T-helper 1 cell treated with Interleukin-12 subunit alpha and Interleukin-12 subunit beta and Interleukin-4 antibody, amounts not matched to agents 30 μg/mL and 1 μg/mL, for 36 hours (primary cell): ENCODE results near the gene EXOC3.
"Not testable (repeated sequence)": the region's sequence is repeated elsewhere in the genome, so short reads cannot be mapped to it uniquely, and the experiment has no call there.

ENCODE experiments used
- H3K27ac Mint-ChIP-seq: one replicate; pipeline ENCODE4 v1.8.0; 2021; ENCODE audit warnings: mild to moderate bottlenecking, mixed read lengths
- H3K27me3 Mint-ChIP-seq: one replicate; pipeline ENCODE4 v1.8.0; 2021; ENCODE audit warnings: low read depth, mixed read lengths
- H3K36me3 Mint-ChIP-seq: one replicate; pipeline ENCODE4 v1.8.0; 2021; ENCODE audit warnings: low read depth, mixed read lengths
- H3K4me1 Mint-ChIP-seq: one replicate; pipeline ENCODE4 v1.8.0; 2021; ENCODE audit warnings: low read depth, mixed read lengths
- H3K4me3 Mint-ChIP-seq: one replicate; pipeline ENCODE4 v1.8.0; 2021; ENCODE audit warnings: mild to moderate bottlenecking, moderate library complexity, mixed read lengths
- H3K9me3 Mint-ChIP-seq: one replicate; pipeline ENCODE4 v1.8.0; 2021; ENCODE audit warnings: mixed read lengths

Gene EXOC3

DNA sequence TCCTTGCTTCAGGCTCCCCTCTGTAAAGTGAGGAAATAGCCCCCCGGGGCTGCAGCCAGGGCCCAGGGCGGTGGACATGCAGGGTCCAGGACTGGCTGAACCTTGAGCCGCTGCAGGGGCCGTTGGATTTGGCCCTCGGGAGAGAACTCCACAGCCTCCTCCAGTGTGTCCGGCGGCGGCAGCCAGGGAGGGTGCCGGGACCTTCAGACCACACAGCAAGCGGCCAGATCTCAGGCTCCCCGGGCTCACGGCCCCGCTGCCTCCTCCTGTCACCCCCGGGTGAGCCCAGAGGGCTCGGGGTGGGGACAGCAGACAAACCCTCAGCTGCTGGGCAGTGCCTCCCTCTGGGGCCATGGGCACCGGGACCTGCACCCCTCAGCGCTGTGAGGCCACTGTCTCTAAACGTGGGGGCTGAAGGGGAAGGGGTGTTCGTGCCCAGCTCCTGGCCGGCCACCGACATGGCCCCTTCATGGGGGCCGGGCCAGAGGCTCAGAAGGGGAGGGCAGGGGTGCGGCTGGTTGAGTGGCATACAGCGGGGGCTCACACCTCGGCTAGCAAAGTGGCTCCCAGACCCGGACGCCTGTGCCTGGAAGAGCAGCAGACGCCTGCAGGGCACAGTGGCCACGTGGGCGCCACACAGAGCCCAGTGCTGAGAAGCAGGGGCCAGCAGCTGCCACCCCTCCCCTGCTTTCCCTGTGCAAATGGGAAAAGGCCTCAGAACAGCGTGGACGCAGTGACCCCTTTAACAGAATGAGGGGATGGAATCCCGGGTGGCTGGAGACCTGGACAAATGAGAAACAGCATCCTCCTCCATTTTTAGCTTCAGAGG lies 61.6 kb downstream of the EXOC3 start:
- Mint-ChIP-seq H3K27me3 (no peaks in the 10 kb centered on the region), H3K4me3 (no peak overlapping the region), H3K27ac (no peak overlapping the region), H3K9me3 (no peaks in the 10 kb centered on the region), H3K4me1 (no peaks in the 10 kb centered on the region), H3K36me3 (no peaks in the 10 kb centered on the region)

DNA sequence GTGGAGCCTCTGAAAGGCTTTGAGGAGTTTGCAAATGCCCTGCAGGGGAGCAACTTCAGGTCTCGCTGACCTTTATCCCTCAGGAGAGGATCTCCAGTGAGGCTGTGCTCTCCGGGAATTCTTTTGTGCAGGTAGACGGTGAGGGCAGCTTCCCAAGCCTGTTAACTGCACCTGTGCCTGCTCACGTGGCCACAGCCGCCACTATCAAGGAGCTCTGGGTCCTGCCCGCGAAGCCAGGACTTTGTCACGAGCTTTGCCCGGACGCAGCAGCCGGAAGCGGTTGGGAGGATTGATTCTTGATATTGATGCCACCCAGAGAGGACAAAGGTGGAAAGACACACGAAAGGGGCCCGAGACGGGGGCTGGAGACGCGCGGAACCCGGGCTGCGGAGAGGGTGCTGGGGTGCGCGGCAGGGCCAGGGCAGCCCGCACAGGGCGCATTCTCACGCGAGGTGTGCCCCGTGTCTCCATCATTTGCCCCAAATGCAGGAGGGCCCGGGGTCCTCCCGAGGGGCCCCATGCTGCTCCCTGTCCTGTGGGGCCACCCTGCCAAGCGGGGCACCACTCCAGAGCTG lies 63.1 kb downstream of the EXOC3 start:
- Mint-ChIP-seq H3K9me3 (no peaks in the 10 kb centered on the region), H3K4me1 (no peaks in the 10 kb centered on the region), H3K27ac (no peak overlapping the region), H3K27me3 (no peaks in the 10 kb centered on the region), H3K4me3 (no peak overlapping the region), H3K36me3 (no peaks in the 10 kb centered on the region)

DNA sequence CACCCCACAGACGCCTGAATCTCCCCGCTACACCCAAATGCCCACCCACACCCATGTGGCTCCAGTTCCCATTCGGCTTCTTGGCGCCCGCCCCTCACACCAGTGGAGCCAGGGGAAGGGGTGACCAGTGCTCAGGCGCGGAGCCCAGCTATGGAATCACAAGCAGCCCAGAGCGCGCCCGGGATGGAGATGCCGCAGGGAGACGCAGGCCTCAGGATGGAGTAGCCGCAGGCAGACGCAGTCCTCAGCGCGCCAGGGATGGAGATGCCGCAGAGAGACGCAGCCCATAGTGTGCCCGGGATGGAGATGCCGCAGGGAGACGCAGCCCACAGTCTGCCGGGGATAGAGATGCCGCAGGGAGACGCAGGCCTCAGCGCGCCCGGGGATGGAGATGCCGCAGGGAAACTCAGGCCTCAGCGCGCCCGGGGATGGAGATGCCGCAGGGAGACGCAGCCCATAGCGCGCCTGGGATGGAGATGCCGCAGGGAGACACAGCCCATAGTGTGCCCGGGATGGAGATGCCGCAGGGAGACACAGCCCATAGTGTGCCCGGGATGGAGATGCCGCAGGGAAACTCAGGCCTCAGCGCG lies 65.1 kb downstream of the EXOC3 start:
- H3K4me3 Mint-ChIP-seq, H3K27me3 Mint-ChIP-seq, H3K4me1 Mint-ChIP-seq, H3K27ac Mint-ChIP-seq, H3K9me3 Mint-ChIP-seq, H3K36me3 Mint-ChIP-seq: not testable (repeated sequence)

DNA sequence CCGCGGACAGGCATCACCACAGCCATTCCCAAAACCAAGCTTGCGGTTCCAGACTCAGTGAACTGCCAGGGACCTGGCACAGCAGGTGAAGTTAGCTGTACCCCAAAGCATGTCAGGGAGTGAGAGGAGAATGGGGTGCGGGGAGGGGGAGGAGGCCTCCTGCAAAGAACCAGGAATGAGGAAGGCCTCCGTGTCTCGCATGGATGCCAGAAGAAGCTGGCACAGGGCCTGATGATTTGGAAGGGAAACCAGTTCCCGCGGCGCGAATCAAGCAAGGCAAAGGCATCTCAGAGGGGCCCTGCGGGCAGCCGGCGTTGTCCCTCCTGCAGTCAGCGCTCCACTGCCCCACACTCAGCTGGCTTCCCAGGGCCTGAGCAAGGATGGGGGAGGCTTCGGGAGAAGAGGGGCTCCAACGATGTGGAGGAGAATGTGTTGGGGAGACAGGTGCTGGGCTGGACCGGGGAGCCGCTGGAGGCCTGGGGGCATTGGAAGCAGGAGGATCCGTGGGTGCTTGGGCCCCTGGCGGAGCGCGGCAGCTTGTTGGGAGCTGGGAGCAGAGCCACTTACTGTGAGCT lies 66.7 kb downstream of the EXOC3 start:
- no peaks in the 10 kb centered on the region for H3K4me1 Mint-ChIP-seq
- H3K36me3 Mint-ChIP-seq, result no peaks in the 10 kb centered on the region

DNA sequence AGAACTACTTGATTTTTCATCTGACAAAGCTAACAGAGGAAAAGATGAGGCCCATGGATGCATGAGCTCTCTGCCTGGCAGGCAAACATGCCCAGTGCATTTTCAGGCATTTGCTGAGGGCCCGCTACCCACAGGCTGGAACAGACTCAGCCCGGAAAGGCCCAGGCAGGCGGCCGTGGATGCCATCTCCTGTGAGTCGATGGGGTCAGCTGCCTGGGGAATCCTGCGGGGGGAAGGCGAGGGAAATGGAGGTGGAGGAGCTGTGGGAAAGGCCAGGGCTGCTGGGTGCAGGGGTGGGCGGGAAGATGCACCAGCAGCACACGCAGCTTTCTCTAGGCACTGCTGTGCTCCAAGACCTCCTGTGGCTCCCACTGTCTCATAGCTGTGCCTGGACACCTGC lies 67.5 kb downstream of the EXOC3 start:
- H3K27ac Mint-ChIP-seq, result no peak overlapping the region
- H3K4me3 Mint-ChIP-seq, result no peak overlapping the region
- H3K9me3 Mint-ChIP-seq, result no peaks in the 10 kb centered on the region
- H3K36me3 Mint-ChIP-seq, result no peaks in the 10 kb centered on the region
- H3K27me3 Mint-ChIP-seq, result peaks cover 3% of the 10 kb centered on the region
- H3K4me1 Mint-ChIP-seq, result no peaks in the 10 kb centered on the region

More for the DNA sequence above, 66.7 kb downstream of the EXOC3 start:
- Mint-ChIP-seq H3K27ac (no peak overlapping the region), H3K9me3 (no peaks in the 10 kb centered on the region), H3K4me3 (no peak overlapping the region), H3K27me3 (no peaks in the 10 kb centered on the region)

DNA sequence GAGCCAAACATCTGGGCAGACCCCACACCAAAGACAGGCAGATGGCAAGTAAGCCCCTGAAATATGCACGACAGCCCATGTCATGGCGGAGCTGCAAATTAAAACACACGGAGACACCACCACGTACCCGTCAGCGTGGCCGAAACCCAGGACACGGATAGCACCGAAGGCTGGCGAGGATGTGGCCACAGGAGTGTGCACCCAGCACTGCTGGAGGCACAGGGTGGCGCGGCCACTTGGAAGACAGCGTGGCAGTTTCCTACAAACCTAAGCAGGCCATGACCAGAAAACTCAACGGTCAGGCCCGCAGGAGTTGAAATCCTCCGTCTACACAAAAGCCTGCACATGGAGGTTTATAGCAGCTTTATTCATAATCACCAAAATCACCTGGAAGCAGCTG lies 68.5 kb downstream of the EXOC3 start:
- Mint-ChIP-seq H3K9me3 (no peaks in the 10 kb centered on the region), H3K4me1 (no peaks in the 10 kb centered on the region), H3K27me3 (peaks cover 3% of the 10 kb centered on the region), H3K36me3 (no peaks in the 10 kb centered on the region), H3K4me3 (no peak overlapping the region), H3K27ac (no peak overlapping the region)

DNA sequence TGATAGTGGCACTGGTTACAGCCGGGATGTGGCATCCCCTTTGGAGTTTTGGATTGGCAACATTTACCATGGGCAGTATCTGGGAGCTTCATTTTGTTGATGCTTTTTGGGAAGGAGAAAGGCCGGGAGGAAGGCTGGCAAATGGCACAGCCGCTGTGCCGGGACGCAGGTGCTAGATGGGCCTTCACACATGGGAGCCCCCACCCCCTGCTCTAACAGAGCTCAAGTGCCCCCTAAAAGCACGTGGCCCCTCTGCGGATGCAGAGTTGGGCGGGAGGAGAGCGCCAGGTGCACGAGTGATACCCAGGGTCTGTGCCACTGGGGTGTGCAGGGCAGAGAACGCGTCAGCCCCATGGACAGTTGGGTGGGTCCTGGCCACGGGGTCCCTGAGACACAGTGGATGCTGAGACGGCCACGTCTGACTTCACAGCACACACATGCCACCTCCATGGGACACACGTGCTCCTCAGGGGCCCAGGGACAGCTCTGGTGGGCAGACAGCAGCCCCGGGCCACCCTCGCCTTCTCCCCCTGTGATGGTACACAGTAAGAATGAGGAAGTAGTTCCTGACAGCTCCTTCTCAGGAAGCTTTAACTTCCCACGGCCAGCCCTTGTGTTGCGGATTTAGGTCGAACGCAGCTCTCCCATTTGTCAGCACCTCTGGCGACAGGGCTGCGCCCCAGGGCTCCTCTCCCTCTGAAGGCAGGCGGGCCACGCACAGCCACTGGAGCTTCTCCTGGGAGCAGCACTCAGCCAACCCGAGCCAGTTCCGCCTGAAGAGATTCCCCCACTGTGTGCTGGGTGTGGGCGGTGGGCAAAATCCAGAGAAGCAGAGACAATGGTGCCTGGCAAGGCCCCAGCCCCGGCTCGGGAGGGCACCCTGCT lies 70.5 kb downstream of the EXOC3 start:
- no peaks in the 10 kb centered on the region for H3K9me3 Mint-ChIP-seq
- H3K4me3 Mint-ChIP-seq, result no peak overlapping the region
- H3K4me1 Mint-ChIP-seq, result no peaks in the 10 kb centered on the region
- peaks cover 7% of the 10 kb centered on the region for H3K27me3 Mint-ChIP-seq
- H3K27ac Mint-ChIP-seq, result no peak overlapping the region
- no peaks in the 10 kb centered on the region for H3K36me3 Mint-ChIP-seq

DNA sequence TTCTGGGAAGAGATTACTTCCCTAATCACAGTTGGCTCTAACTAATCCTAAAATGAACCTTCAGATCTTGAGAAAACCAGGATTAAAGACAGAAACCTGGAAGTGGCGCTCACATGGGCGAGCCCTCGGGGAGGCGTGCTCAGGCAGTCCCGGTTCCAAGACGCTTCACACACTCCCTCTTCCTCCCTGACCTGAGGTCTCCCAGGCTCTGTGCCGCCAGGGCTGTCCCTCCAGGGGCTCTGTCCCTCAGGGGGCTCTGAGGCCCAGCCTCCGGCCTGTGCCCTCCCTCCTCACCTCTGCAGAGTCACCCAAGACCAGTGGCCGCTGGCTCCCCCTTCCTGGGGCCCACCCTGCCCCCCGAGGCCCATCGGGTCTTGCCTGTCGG lies 71.1 kb downstream of the EXOC3 start:
- no peak overlapping the region for H3K27ac Mint-ChIP-seq
- peaks cover 7% of the 10 kb centered on the region for H3K27me3 Mint-ChIP-seq
- H3K4me1 Mint-ChIP-seq, result no peaks in the 10 kb centered on the region
- no peak overlapping the region for H3K4me3 Mint-ChIP-seq
- no peaks in the 10 kb centered on the region for H3K36me3 Mint-ChIP-seq
- H3K9me3 Mint-ChIP-seq, result no peaks in the 10 kb centered on the region

DNA sequence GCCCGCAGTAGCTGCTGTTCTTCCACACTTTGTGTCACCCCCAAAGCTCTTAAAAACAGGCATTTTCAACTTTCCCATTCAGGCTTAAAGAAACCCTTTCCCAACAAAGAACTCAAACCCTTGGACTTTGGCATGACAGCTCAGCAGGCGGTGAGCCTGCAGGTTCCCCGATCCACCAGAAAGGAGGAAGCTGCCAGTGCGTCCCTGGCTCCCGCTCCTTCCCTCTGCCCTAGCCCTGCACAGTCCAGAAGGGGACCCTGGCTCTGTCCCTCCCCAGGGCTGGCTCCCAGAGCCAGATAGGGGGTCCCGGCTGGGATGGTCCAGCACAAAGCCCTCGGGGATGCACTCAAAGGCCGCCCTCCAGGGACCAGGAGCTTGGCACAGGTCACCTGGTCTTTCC lies 71.7 kb downstream of the EXOC3 start:
- Mint-ChIP-seq H3K27ac (no peak overlapping the region), H3K4me1 (no peaks in the 10 kb centered on the region), H3K36me3 (no peaks in the 10 kb centered on the region), H3K27me3 (peaks cover 7% of the 10 kb centered on the region), H3K9me3 (no peaks in the 10 kb centered on the region), H3K4me3 (no peak overlapping the region)

DNA sequence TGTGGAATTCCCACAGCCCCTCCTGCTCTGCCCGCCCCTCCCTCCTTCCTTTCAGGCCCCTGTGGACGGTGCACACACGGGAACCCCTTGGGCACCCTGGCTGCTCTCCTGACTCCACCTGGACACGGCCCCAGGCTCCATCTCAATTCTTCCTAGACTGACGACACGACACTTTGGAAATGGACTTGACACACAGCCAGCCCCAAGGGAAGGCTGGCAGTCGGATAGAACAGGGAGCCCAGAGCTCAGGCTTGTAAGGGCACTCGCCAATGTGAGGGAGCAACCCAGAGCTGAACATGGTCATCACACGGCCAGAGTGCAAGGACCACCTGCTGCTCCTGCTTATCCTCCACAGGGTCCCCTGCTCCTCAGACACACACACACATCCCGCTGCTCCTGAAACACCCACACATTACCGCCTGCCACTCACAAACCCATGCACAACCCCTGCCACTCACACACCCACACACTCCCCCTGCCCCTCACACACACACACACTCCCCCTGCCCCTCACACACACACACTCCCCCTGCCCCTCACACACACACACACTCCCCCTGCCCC lies 72.4 kb downstream of the EXOC3 start:
- no peaks in the 10 kb centered on the region for H3K4me1 Mint-ChIP-seq
- no peak overlapping the region for H3K4me3 Mint-ChIP-seq
- peaks cover 7% of the 10 kb centered on the region for H3K27me3 Mint-ChIP-seq
- no peaks in the 10 kb centered on the region for H3K9me3 Mint-ChIP-seq
- H3K27ac Mint-ChIP-seq, result no peak overlapping the region
- H3K36me3 Mint-ChIP-seq, result no peaks in the 10 kb centered on the region

DNA sequence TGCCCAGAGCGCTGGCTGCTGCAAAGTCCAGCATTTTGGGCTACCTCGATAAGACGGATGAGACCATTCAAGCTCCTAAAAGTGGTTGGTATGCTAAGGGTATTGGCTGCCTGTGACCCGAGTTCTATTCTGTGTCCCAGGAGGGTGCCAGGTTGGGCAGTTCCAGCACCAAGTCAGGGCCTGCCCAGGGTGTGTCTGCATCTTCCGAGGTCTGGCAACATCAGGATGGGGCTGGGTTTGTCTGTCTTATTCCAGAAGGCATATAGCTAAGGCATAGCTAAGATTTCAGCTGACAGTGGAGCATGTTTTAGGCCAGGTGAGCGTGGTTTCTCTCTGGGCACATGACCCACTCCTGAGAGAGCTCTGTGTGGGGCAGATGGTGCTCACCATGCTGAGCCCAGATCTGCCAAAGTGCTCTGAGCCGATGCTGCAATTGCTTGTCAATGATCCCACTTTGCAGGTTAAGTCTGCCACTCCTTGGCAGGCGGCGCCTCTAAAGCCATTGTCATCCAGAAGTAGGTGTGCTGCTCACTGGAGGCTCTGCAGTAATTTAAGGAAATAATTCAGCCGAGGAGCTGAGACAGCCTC lies 73.5 kb downstream of the EXOC3 start:
- Mint-ChIP-seq H3K27ac (no peak overlapping the region), H3K4me1 (no peaks in the 10 kb centered on the region), H3K4me3 (no peak overlapping the region), H3K36me3 (no peaks in the 10 kb centered on the region), H3K27me3 (peaks cover 12% of the 10 kb centered on the region), H3K9me3 (no peaks in the 10 kb centered on the region)
